ENCODE results near the gene CAPN12.

CAPN12 gene

DNA sequence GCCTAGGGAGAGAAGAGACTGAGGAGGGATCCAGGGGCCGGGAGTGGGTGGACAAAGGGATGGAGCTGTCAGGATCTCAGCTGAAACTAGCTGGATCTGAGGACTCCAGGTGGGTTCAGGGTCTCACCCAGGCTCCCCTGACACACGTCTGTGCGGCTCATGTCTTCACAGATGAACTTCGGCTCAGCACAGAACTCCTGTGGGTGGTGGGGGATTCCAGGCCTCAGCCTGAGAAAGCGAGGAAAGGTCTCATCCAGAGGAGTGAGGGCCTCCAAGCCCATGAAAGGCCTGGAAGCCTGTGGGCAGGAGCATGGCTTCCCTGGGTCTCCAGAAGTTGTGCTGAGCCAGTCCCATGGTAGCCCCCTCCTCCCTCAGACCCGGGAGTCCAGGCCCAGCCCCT is 1.4 kb downstream of the CAPN12 start:
- no peak for TF ChIP-seq CTCF (IDR thresholded peaks at IDR 0.05; ENCODE audit: low read depth, low read length)
- H3K4me3 ChIP-seq (ENCODE audit: low read depth, low read length), result no peak overlapping the region

- H3K4me3 ChIP-seq (ENCODE audit: low read depth, low read length), result no peak overlapping the region
- no peak for TF ChIP-seq CTCF (IDR thresholded peaks at IDR 0.05; ENCODE audit: low read depth, low read length)
Observed at GRCh38 chr19:38742296-38742695, 2.0 kb downstream of the CAPN12 start.

DNA sequence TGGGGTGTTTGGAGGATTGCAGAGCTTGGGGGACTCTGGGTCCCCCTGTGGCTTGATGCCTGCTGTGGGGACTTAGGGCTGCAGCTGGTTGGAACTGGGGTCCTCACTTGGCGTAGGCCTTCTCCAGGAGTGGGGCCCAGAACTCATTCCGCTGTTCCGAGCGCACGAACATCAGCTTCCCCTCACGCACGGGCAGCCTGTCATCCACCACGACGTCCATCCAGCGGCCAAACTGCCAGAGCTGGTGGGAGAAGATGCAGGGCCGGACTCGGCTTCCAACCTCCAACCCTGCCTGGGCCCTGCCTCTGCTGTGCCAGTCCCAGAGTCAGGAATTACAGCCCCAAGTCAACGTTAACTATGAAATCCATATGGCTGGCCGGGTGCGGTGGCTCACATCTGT is 2.6 kb downstream of the CAPN12 start:
- H3K4me3 ChIP-seq (ENCODE audit: low read depth, low read length), result no peak overlapping the region
- TF ChIP-seq CTCF (IDR thresholded peaks at IDR 0.05; ENCODE audit: low read depth, low read length), result no peak

- no peak for TF ChIP-seq CTCF (IDR thresholded peaks at IDR 0.05; ENCODE audit: low read depth, low read length)
Observed at GRCh38 chr19:38740932-38741331, 3.3 kb downstream of the CAPN12 start.

GRCh38 chr19:38740257-38740592 is 4.0 kb downstream of the CAPN12 start:
- H3K4me3 ChIP-seq (ENCODE audit: low read depth, low read length), result no peak overlapping the region
- no peak for TF ChIP-seq CTCF (IDR thresholded peaks at IDR 0.05; ENCODE audit: low read depth, low read length)

More at GRCh38 chr19:38740932-38741331, 3.3 kb downstream of the CAPN12 start:
- H3K4me3 ChIP-seq (ENCODE audit: low read depth, low read length), result no peak overlapping the region

DNA sequence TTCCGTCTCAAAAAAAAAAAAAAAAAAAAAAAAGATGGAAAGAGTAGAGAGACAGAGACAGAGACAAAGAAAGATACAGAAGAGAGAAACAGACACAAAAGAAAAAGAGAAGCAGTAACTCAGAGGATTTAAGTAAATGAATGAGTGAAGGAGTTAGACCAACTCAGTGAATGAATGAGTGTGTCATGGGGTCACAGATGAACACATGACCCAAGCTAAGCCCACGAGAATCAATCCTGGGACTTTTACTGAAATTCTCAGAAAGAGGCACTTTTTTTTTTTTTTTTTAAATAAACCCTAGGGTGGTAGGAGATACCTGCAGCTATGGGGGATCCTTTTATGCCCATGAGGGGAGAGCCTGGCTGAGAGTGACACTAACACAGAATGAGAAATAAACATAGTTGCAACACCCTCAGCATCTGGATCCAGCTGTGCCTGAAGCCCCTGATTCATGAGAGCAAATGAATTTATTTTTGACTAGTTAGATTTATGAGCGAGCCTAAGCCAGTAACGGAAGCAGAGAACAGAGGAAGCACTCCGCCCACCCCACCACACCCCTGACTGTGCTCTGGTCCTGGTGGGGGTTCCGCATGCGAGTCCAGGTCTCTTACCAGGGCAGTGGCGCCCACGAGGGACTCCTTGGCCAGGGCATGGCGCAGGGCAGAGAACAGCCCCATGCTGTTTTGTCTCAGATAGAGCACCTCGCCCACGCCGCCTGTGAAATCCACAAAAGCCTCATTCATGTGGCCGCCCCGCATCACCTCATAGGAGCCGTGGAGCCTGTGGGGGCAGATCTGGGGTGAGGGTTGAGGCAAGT is 4.6 kb downstream of the CAPN12 start:
- TF ChIP-seq CTCF (IDR thresholded peaks at IDR 0.05; ENCODE audit: low read depth, low read length), result no peak
- H3K4me3 ChIP-seq (ENCODE audit: low read depth, low read length), result no peak overlapping the region

DNA sequence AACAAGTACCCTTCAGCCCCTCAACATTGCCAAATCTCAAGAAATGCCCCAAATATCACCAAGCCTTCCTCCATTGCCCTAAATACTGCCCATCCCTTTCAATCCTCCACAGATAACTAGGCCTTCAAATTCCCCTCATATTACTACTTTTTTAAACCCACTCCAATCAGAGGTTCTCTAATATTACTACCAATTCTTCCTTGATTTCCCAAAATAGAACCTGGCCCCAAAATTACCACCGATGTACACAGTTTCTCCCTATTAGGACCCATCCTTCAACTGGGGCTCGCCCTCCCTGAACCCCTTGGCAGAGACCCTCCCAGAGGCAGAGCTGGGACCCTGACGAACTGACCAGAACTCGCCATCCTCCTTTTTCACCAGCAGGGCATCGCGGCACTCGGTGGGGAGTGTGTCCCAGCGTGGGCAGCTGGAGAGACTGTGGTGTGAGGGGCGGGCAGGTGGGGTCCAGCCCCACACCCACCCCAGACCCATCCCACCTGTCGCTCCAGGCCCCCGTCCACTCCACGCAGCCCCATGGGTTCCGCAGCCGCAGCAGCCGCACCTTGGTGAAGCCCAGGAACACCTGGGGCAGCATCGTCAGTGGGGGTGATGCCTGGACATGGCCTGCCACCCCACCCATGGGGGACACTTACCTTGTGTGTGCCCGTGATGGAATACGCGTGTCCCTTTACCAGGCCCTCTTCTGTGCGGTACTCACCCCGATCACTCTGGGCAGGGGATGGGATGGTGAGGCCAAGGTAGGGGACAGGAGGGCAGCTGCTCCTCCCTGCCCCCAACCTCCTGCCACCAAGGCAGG is 6.1 kb downstream of the CAPN12 start:
- TF ChIP-seq CTCF (IDR thresholded peaks at IDR 0.05; ENCODE audit: low read depth, low read length), result no peak

More for the DNA sequence above, 6.1 kb downstream of the CAPN12 start:
- H3K4me3 ChIP-seq (ENCODE audit: low read depth, low read length), result no peak overlapping the region
